ENCODE results near the gene ENOSF1.
"Not testable (repeated sequence)": the region's sequence is repeated elsewhere in the genome, so short reads cannot be mapped to it uniquely, and the experiment has no call there.

ENOSF1 gene, protein sequence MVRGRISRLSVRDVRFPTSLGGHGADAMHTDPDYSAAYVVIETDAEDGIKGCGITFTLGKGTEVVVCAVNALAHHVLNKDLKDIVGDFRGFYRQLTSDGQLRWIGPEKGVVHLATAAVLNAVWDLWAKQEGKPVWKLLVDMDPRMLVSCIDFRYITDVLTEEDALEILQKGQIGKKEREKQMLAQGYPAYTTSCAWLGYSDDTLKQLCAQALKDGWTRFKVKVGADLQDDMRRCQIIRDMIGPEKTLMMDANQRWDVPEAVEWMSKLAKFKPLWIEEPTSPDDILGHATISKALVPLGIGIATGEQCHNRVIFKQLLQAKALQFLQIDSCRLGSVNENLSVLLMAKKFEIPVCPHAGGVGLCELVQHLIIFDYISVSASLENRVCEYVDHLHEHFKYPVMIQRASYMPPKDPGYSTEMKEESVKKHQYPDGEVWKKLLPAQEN

DNA sequence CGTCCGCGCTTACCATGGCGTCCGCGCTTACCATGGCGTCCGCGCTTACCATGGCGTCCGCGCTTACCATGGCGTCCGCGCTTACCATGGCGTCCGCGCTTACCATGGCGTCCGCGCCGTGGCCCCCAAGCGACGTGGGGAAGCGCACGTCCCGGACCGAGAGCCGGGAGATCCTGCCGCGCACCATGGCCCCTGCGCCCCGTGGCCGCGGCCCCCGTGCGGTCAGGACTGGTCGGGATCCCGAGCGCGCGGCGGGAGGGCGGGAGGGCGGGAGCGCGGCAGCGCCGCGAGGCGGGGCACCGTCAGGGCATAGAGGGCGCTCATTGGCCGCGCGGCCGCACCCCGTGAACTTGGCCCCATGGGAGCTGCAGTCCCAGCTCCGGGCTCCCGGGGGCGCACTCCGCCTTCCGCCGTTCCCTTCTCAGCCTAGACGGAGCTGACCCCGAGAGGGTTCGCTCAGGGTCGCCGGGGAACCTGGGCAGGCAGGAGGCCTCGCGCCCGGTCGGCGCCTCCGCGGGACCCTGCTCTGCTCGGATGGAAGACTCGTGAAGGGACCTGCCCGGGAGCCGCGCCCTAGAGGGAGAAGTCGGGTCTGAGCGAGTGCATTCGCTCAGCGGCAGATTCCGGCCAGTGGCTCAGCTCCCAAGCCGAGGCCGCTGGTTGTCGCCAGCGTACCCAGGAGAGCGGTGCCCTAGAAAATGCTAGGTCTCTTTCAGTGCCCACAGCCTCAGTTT is at the start of gene ENOSF1:
ENOSF1 (minus strand) TSS at position 230 of the 734 bp plus-strand sequence; CDS start at position 187, 43 bp downstream.
- DNase-seq, result peak in 53 of 58 donors; percentile 5 to 75 (median 50)

DNA sequence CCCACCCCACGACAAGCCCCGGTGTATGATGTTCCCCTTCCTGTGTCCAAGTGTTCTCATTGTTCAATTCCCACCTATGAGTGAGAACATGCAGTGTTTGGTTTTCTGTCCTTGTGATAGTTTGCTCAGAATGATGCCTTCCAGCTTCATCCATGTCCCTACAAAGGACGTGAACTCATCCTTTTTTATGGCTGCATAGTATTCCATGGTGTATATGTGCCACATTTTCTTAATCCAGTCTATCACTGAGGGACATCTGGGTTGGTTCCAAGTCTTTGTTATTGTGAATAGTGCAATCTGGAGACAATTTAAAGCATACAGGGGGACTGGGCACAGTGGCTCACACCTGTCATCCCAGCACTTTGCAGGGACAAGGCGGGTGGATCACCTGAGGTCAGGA is 47.4 kb upstream of the ENOSF1 start:
- not testable (repeated sequence) for DNase-seq

DNA sequence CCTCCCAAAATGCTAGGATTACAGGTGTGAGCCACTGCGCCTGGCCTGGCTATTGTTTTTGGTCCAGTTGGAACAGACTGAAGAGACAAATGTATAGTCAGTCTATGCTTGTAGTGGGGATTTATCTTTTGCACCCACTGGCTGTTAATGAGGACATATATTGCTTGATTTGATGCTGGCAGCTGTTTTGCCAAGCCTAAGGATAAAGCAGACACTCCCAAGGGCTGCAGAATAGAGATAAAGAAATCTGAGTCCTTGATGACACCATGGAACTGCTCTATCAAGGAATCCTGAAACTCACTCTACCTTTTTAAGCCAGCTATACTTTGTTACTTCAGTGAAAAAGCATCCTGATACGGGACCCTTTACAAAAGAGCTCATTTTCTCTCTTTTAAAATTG is 43.1 kb upstream of the ENOSF1 start:
- DNase-seq, result no peak

DNA sequence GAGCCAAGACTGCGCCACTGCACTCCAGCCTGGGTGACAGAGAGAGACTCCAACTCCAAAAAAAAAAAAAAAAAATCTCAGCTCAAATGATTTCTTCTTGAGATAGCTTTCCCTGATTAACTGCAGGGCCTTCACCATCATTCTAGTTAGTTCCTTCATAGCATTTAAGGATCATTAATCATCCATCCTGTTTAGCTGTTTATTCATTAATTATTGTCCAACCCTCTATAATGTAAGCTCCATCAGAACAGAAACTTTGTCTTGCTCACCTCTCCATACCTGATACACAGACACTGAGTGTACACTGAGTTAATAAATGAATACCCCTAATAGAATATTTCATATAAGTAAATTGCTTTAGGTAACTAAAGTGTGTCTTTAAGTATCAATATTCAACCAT is 42.2 kb upstream of the ENOSF1 start:
- DNase-seq, result no peak

DNA sequence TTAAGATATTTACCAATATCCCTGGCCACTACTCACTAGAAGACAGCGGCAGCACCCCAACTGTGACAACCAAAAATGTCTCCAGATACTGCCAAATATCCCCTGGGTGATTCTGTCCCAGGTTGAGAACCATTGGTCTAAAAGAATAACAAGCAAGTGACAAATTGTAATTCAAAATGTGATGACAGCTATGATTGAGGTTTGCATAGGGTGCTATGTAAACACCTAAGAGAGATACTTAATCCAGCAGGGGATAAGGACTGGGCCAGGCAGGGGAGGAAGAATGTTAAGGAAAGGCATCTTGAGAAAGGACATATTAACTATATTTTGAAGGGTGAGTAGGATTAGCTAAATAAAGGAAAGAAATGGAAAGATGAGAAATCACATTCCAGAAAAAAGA is 38.0 kb upstream of the ENOSF1 start:
- DNase-seq, result no peak

DNA sequence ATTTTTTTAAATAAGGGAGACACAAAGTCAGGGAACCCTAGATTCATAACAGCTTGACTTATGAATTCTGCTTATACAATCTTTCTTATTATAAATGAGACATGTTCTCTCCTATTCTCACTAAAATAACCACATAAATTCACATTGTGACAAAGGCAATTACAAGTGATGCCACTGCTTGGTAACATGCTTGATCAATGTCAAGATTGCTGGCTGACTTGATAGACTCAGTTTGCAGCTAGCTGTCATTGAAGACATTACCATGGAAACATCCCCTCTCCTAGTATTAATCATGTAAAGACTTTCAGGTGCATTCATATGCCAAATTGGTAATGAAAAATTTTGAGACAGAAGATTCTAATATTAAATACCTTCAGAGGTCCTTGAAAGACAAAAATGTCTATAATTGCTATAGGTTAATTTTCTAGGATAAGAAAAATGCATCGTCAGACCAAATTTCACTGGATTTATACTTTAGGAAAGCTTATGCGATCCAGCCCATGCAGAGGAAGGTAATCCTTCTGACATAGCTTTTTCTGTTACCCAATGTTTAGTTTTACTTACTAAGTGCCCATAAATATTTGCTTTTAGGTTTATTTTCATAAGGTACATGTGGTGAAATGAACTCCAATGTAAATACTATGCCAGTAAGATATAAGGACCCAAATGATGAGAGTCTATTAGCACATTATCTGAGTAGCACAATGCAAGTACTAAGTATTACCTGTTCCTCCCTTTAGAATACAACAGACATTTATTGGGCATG is 32.6 kb upstream of the ENOSF1 start:
- no peak for DNase-seq

DNA sequence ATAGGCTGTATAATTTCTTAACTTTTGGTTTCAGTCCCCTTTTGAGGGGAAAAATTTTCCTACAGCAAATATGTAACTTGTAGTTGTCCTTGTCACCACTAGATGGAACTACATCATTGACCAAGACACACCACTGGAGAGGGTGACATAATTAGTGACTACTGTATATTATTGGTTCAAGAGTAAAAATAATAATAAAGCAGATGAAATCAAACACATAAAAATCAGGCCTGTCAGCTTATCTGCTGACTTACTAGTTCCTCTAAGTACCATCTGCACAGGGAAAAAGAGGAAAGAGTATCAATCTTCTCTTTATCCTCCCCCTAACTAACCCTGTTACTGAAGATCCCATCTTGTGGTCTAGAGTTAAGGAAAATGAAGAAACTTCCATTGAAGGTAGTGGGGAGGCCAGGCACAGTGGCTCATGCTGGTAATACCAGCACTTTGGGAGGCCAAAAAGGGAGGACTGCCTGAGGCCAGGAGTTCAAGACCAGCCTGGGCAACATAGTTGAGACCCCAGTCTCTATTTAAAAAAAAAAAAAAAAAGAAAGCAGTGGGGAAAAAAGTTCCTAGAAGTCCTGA is 29.6 kb upstream of the ENOSF1 start:
- peak in 2 of 58 donors; percentile 6 to 8 for DNase-seq

DNA sequence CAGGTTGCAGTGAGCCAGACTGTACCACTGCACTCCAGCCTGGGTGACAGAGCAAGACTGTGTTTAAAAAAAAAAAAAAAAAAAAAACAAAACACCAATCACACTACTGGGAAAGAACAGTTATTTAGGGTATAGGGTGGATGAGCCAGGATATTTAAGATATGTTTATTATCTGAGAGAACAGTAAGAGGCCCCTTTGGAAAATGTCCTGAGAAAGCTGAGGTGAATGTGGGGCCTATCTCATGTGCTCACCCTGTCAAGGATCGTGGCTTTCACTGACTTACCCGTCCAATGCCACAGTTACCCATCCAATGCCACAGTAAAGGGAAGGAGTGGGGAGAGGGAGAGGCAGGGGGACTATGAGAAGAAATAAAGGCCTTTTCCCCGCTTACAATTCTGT is 19.9 kb upstream of the ENOSF1 start:
- no peak for DNase-seq

DNA sequence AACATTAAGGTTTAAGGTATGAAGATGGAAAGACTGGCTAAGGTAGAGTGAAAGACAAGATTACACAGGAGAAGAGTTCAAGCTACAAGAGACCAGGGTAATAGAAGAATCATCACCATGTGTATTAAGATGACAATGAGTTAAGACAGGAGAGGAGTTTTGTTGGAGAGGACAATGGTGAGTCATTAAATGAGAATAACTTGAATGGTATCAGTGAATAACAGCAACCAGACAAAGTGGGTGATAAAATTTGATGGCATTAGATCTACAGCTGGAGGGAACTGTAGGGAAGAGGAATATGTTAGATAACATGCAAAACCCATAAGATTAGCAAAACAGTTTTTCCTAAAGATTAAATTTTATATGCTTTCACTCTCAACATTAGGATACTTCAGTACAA is 18.8 kb upstream of the ENOSF1 start:
- DNase-seq, result no peak

DNA sequence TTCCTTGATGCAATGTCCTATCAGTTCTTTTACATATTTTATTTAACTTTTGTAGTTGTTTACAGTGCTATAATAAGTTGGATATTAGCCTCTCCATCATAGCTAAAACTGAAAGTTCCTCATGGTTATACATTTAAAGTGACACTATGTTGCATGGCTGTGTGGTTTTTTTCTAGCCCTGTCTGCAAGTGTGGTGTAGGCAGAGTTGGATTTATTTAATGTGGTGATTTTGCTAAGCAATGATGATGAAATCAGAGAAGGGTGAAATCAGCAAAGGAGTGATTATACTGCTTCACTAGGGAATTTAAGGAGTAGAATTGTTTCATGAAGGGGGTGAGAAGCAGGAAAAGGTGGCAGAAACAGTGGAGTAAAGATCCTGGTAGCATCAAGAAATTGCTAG is 18.3 kb upstream of the ENOSF1 start:
- no peak for DNase-seq

DNA sequence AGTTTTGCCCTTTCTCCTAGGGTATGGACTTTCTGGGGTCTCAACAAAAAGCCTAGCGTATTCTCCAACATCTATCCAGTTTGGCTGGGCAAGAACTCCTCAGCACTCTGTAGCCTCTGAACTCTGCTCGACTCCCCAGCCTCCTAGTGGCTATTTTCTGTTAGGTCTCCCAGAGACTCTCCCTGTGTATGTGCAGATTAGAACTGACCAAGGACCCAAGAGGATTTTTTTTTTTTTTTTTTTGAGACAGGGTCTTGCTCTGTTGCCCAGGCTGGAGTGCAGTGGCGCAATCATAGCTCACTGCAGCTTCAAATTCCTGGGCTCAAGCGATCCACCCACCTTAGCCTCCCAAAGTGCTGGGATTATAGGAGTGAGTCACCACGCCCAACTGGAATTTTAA is 17.7 kb upstream of the ENOSF1 start:
- DNase-seq, result not testable (repeated sequence)

DNA sequence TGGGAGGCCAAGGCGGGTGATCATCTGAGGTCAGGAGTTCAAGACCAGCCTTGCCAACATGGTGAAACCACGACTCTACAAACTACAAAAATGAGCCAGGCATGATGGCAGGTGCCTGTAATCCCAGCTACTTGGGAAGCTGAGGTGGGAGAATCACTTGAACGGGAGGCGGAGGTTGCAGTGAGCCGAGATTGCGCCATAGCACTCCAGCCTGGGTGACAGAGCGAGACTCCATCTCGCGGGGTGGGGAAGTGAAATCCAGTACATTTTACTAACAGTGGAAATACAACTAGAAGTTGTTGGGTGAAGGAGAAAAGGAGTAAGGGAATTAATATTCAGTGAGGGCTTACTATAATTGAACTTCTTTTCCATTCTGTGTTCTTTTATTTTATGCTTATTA is 13.2 kb upstream of the ENOSF1 start:
- no peak for DNase-seq

DNA sequence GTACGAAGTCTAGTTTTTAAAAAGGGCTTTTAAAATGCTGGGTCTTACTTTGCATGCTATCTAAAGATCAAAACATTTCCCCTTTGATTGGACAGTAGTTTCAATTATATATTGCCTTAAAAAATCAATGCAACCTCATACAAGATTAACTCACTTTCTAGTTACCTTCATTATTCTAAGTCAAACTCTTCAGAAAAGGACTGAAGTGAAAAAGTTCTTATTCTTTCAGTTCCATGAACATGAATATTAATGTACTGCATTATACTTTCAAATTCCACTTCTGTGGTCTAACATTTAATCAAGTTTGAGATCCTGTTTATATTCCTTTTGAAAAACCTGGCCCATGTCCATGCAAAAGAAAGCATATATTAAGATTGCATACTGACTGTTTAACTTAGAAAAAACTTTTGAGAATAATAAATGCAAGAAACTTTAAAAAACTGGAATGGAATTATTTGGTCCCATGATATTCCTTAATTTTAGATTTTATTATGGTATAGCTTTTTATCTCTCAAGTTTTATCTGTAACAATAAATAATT is 11.2 kb upstream of the ENOSF1 start:
- no peak for DNase-seq

DNA sequence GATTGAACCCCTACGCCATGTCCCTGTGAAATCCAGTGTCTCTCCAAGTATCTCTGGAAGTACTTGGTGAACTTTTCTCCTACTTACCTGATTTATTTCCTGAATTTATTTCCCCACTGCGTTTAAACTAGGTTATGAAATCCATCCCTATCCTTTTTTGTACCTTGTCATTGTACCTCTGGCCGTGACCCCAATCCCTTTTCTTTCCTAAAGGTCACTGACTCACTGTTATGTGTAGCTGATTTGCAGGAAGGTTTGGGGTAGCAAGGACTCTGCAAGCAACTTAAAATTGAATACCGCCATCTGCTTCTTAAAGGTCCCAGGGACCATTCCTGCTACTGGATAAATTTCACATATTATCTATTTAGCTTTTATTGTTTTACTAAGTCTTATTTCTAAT is 4.6 kb upstream of the ENOSF1 start:
- no peak for DNase-seq

DNA sequence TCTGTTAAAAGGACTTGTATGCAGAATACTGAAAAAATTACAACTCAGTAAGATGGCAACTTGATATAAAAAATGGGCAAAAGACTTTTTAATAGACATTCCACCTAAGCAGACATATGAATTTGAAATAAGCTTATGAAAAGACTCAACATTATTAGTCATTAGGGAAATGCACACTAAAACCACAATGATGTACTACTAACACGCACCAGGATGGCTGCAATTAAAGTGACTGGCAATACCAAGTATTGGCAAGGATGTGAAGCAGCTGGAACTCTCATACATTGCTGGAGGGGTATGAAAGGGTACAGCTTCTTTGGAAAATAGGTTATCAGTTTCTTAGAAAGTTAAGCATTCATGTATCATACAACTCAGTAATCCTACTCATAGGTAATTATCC is 3.2 kb upstream of the ENOSF1 start:
- no peak for DNase-seq

DNA sequence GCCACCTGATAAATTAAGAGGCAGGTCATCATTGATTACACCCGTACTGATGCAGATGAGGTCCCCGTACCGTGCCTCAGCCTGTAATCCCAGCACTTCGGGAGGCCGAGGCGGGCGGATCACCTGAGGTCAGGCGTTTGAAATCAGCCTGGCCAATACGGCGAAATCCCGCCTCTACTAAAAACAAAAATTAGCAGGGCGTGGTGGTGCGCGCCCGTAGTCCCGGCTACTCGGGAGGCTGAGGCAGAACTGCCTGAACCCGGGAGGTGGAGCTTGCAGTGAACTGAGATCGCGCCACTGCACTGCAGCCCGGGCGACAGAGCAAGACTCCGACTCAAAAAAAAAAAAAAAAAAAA is 683 bp upstream of the ENOSF1 start:
- DNase-seq, result no peak

DNA sequence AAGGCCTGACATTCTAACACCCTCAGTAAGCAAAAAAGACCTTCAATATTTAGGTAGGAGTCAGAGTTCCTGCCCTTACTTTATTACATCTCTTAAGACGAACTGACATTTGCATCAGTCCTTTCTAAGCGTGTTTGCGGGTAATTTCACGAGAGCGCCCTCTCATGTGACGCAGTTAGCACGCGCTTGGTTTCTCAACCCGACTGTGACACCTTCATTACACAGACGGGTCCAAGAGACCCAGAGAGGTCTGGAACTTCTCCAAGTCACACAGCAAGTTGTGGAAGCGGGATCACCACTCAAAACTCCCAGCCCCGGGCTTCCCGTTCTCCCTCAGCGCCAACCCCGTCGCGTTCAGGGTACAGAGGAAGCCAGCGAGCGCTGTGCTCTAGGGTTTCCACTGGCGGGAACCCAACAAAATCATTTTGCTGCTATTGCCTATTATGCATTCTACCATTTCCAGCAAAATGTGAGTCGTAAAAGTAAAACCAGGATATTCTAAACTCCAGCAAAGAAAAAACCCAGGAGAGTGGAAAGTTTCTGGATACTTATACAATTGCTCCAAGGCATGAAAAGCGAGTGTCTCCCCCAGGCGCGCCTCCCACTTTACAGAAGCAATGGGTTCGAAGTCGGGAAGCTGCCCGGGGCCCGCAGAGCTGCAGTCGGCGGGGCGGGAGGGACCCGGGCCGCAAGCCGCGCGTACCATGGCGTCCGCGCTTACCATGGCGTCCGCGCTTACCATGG is 601 bp downstream of the ENOSF1 start:
- DNase-seq, result peak in 49 of 58 donors; percentile 5 to 80 (median 43)

DNA sequence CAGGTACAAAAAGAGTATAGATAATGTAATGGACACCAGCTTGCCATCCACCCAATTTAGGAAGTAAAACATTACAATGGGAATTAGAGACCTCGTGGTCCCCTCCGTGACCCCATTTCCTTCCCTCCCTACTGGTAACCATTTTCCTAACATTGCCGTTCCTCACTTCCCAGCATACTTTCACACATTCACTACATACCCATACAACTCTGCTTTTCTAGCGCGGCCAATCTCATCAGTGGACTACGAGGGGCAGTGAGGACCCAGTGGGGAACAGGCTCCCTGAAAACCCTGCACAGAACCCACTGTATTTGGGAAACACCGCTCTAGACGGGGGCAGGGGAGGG is 1.1 kb downstream of the ENOSF1 start:
- DNase-seq, result peak in 1 of 58 donors; percentile 23

DNA sequence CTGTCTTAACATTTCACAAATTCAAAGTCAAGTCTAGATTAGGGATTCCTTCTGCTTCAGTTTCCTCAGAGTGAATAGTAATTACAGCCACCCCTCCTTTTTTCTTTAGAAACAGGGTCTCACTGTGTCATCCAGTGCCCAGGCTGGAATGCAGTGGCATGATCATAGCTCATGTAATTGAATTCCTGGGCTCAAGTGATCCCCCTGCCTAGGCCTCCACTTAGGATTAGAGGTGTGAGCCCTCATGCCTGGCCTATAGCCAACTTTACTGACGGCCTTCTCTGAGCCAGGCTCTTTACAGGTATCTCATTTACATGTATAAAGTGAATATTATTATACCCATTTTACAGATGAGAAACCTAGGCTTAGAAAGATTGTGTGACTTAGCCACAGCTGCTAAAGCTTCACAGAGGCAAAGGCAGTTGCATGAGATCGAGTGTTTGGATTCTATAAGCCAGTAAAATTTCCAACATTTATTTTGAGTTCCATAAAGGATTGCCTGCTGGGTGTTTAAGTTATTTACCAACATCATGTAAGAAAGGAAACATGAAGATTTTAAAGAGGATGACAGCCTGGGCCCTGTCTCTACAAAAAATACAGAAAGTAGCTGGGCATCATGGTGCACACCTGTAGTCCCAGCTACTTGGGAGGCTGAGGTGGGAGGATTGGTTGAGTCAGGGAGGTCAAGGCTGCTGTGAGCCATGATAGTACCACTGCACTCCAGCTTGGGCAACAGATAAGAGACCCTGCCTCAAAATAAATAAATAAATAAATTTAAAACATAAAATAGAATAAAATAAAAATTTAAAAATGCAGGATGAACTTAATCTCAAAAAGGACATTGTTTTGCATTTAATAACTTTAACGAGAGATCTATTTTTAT is 1.8 kb downstream of the ENOSF1 start:
- DNase-seq, result no peak

DNA sequence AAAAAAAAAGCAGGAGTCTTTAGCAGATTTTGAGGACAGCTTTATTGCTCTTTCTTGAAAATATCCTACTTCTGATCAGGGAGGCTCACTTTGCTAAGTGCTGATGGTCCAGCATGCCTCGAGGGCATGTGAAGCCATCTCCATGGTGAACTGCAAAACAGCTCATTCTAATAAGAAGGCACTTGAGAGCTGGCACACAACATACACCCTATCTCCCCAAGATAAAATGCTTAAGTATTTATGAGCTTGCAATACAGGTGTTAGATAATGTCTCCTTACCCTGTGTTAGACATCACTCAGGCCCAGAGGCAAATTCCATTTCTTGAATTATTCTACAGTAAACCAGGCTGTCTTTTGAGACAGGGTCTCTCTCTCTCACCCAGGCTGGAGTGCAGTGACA is 2.7 kb downstream of the ENOSF1 start:
- no peak for DNase-seq
